ENCODE results near the gene SH3PXD2A. TPM values are rescaled to one million over a fixed set of nuclear protein-coding genes. Genes with fewer than 3 reads are reported as not detected.

SH3PXD2A gene
- total RNA-seq, 1 experiment from 2014 or later, result 4.5 TPM

DNA sequence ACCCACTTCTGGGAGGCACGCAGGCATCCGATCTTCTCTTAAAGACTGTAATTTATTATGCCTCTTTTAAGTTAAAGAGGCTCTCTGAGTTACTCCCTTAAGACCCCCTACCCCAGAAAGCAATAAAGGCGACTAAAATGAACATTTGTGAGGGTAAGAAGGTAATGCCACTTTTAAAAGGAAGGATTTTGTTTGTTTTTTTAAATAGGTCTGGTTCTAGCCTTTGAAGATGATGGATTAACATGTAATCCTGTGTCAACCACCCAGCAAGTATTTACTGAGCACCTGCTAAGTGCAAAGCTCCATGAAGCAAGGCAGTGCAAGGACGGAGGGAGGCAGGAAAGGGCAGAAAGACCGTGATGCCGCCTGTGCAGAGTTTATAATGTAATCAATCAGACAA lies 26.1 kb downstream of the SH3PXD2A start:
- Mint-ChIP-seq H3K27ac (no peak overlapping the region; a peak in 1 of 7 replicates), H3K27me3 (ENCODE audit: low read depth) (0 out of 2 replicates have a peak, but pooled peaks cover 2% of the 10 kb centered on the region), H3K36me3 (ENCODE audit: insufficient read depth in 1 of 3, low read depth in 3 of 3) (no peaks in the 10 kb centered on the region), H3K4me3 (no peak overlapping the region), H3K4me1 (peaks cover 33 to 42% of the 10 kb centered on the region in 2 experiments), H3K9me3 (peaks cover 3 to 7% of the 10 kb centered on the region in 2 experiments)
- H2BK12ac ChIP-seq (ENCODE audit: insufficient read length, low read depth, low read length), result no peak overlapping the region
- no CpG with 5 or more reads among the region's 6 CpGs for WGBS (ENCODE audit: extremely low coverage, insufficient read length, low lambda C conversion rate)
- no peak overlapping the region for H3K4me2 ChIP-seq (ENCODE audit: insufficient read depth, insufficient read length, low read length)
- H2BK15ac ChIP-seq (ENCODE audit: low read depth, low read length), result no peak overlapping the region
- H3K14ac ChIP-seq (ENCODE audit: insufficient read depth, low read length), result no peak overlapping the region
- H4K20me1 ChIP-seq (ENCODE audit: control insufficient read depth, insufficient read depth, insufficient read length), result no peaks in the 10 kb centered on the region
- TF ChIP-seq, protein P1, sequence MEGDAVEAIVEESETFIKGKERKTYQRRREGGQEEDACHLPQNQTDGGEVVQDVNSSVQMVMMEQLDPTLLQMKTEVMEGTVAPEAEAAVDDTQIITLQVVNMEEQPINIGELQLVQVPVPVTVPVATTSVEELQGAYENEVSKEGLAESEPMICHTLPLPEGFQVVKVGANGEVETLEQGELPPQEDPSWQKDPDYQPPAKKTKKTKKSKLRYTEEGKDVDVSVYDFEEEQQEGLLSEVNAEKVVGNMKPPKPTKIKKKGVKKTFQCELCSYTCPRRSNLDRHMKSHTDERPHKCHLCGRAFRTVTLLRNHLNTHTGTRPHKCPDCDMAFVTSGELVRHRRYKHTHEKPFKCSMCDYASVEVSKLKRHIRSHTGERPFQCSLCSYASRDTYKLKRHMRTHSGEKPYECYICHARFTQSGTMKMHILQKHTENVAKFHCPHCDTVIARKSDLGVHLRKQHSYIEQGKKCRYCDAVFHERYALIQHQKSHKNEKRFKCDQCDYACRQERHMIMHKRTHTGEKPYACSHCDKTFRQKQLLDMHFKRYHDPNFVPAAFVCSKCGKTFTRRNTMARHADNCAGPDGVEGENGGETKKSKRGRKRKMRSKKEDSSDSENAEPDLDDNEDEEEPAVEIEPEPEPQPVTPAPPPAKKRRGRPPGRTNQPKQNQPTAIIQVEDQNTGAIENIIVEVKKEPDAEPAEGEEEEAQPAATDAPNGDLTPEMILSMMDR (conservative IDR thresholded peaks at IDR 0.05), result no peak
- no peak overlapping the region for H2BK120ac ChIP-seq (ENCODE audit: low read depth, low read length, poor library complexity, severe bottlenecking)
- no peaks in the 10 kb centered on the region for H3K23me2 ChIP-seq (ENCODE audit: insufficient read length, low read depth, low read length, poor library complexity, severe bottlenecking)
- no peaks in the 10 kb centered on the region for H3K79me2 ChIP-seq (ENCODE audit: insufficient read depth, low read length)
- H3K23ac ChIP-seq (ENCODE audit: insufficient read length, low read depth, low read length), result no peak overlapping the region
- no peak overlapping the region for H3K4ac ChIP-seq (ENCODE audit: low read depth, low read length)
- H3K79me1 ChIP-seq (ENCODE audit: insufficient read depth, low read depth, low read length, poor library complexity, severe bottlenecking), result no peaks in the 10 kb centered on the region
- no peaks in the 10 kb centered on the region for H3K27me3 ChIP-seq (ENCODE audit: insufficient read depth, low read length)
- H2AFZ ChIP-seq (ENCODE audit: low read length), result no peak overlapping the region
- no peak overlapping the region for H3K56ac ChIP-seq (ENCODE audit: insufficient read length, low read depth, low read length)
- H2BK20ac ChIP-seq (ENCODE audit: low read depth, low read length, poor library complexity, severe bottlenecking), result no peak overlapping the region
- no peak overlapping the region for H4K5ac ChIP-seq (ENCODE audit: insufficient read length, low read depth, low read length)
- no peak overlapping the region for H3K18ac ChIP-seq (ENCODE audit: insufficient read length, low read depth, low read length)
- H3K27ac ChIP-seq (ENCODE audit: insufficient read length, low read depth, low read length), result no peak overlapping the region
- no peak overlapping the region for H3K9ac ChIP-seq (ENCODE audit: extremely low read depth, insufficient read length, low read length)
- no peak overlapping the region for H2BK5ac ChIP-seq (ENCODE audit: insufficient read length, low read length)
- no peaks in the 10 kb centered on the region for H3K9me3 ChIP-seq (ENCODE audit: control insufficient read depth, low read depth, low read length)
- H4K8ac ChIP-seq (replicated peaks; ENCODE audit: insufficient read length, low read depth, low read length), result no peak overlapping the region
- no peak overlapping the region for H3T11ph ChIP-seq (ENCODE audit: low read length)
- H2AK5ac ChIP-seq (ENCODE audit: insufficient read length, low read length), result no peak overlapping the region
- no peak for DNase-seq
- no peak overlapping the region for H4K91ac ChIP-seq (ENCODE audit: insufficient read length, low read depth, low read length)
- peaks cover 7% of the 10 kb centered on the region; the same call in 1 of the 2 replicates for H3K4me1 ChIP-seq (ENCODE audit: insufficient read depth, low read length)

All from H9 (cell line).